GM23338 (cell line): ENCODE data around the gene PPP6R2. TPM values are rescaled to one million over a fixed set of nuclear protein-coding genes. Genes with fewer than 3 reads are reported as not detected.

Experiments
- ATAC-seq: fragments of 200-7000 bp; cut with Tn5 transposase; 3 replicates; pipeline ENCODE4 v1.9.1; 2020
- DNase-seq: peaks from one replicate; pipeline ENCODE4 v3.0.0-alpha.2; 2015; ENCODE audit warnings: low spot score
- H2AFZ ChIP-seq: fragments of 200-600 bp; sonication (generic); 2 replicates; pipeline ENCODE4 v1.8.0; 2016; ENCODE audit warnings: antibody characterized with exemption, mild to moderate bottlenecking, moderate library complexity
- H3F3A ChIP-seq: fragments of 200-600 bp; sonication (generic); replicated peaks from 2 replicates; pipeline ENCODE4 v1.8.0; 2017; ENCODE audit warnings: antibody characterized with exemption, mixed run types, low read depth
- H3K27ac ChIP-seq: fragments of 200-600 bp; sonication (generic); 2 replicates; pipeline ENCODE4 v1.6.1; 2016; ENCODE audit warnings: low read depth
- H3K27me3 ChIP-seq: fragments of 200-600 bp; sonication (generic); 2 replicates; pipeline ENCODE4 v1.8.0; 2016; ENCODE audit warnings: mild to moderate bottlenecking, mixed run types, moderate library complexity; ENCODE audit not compliant: insufficient read depth
- H3K36me3 ChIP-seq: fragments of 200-600 bp; sonication (generic); 2 replicates; pipeline ENCODE4 v1.8.0; 2016; ENCODE audit warnings: mild to moderate bottlenecking; ENCODE audit not compliant: insufficient read depth
- H3K4me1 ChIP-seq: fragments of 200-600 bp; sonication (generic); 2 replicates; pipeline ENCODE4 v1.8.0; 2016; ENCODE audit warnings: mild to moderate bottlenecking, moderate library complexity; ENCODE audit not compliant: insufficient read depth
- H3K4me2 ChIP-seq: fragments of 200-600 bp; sonication (generic); 2 replicates; pipeline ENCODE4 v1.7.1; 2017; ENCODE audit warnings: mixed run types
- H3K4me3 ChIP-seq: fragments of 200-600 bp; sonication (generic); 2 replicates; pipeline ENCODE4 v1.6.1; 2016; ENCODE audit warnings: mixed run types
- H3K79me2 ChIP-seq: fragments of 200-600 bp; sonication (generic); replicated peaks from 2 replicates; pipeline ENCODE4 v1.8.0; 2017; ENCODE audit warnings: mild to moderate bottlenecking; ENCODE audit not compliant: insufficient read depth
- H3K9me2 ChIP-seq: fragments of 200-600 bp; sonication (generic); 2 replicates; pipeline ENCODE4 v1.8.0; 2017; ENCODE audit not compliant: insufficient read depth
- H4K20me1 ChIP-seq: fragments of 200-600 bp; sonication (generic); replicated peaks from 2 replicates; pipeline ENCODE4 v1.8.0; 2017; ENCODE audit warnings: mild to moderate bottlenecking; ENCODE audit not compliant: insufficient read depth
- H3K27ac Mint-ChIP-seq: 2 replicates; pipeline ENCODE4 v1.8.0; 2020; ENCODE audit warnings: inconsistent platforms, mild to moderate bottlenecking, moderate library complexity, mixed read lengths
- H3K27me3 Mint-ChIP-seq: 3 replicates; pipeline ENCODE4 v1.8.0; 2022; ENCODE audit warnings: low read depth, mild to moderate bottlenecking, moderate library complexity, mixed read lengths, inconsistent platforms; ENCODE audit not compliant: insufficient read depth, poor library complexity
- H3K36me3 Mint-ChIP-seq: 3 replicates; pipeline ENCODE4 v1.8.0; 2021; ENCODE audit warnings: low read depth, mild to moderate bottlenecking, inconsistent platforms, moderate library complexity, mixed read lengths
- H3K4me1 Mint-ChIP-seq: 3 replicates; pipeline ENCODE4 v1.8.0; 2020; ENCODE audit warnings: mild to moderate bottlenecking, inconsistent platforms, mixed read lengths
- H3K4me3 Mint-ChIP-seq: 3 replicates; pipeline ENCODE4 v1.8.0; 2021; ENCODE audit warnings: moderate library complexity, mild to moderate bottlenecking, inconsistent platforms, mixed read lengths
- H3K9me3 Mint-ChIP-seq: 3 replicates; pipeline ENCODE4 v1.8.0; 2020; ENCODE audit warnings: moderate library complexity, mild to moderate bottlenecking, inconsistent platforms, mixed read lengths
- CREB1 ChIP-seq: fragments of 250-450 bp; sonication (Bioruptor Pico); IDR thresholded peaks from 2 replicates; pipeline ENCODE4 v1.5.0; 2020; ENCODE audit warnings: low read depth, mild to moderate bottlenecking, moderate library complexity
- CTCF ChIP-seq, 2 experiments: fragments of 200-600 bp in 1 of 2; sonication (generic) in 1 of 2; conservative IDR thresholded peaks; 2 replicates each; pipeline versions ENCODE4 v1.5.1 to v1.6.1; 2016 to 2017; ENCODE audit warnings: antibody characterized with exemption in 2 of 2, low read depth in 2 of 2, mild to moderate bottlenecking in 2 of 2, moderate library complexity in 1 of 2
- ETS1 ChIP-seq: IDR thresholded peaks from 2 replicates; pipeline ENCODE4 v1.6.1; 2016; ENCODE audit warnings: antibody characterized with exemption
- EZH2 ChIP-seq: fragments of 200-600 bp; sonication (generic); IDR thresholded peaks from one replicate; pipeline ENCODE4 v1.8.0; 2017; ENCODE audit warnings: antibody characterized with exemption, mild to moderate bottlenecking, low read depth; ENCODE audit not compliant: unreplicated experiment
- EZH2phosphoT487 ChIP-seq: fragments of 200-600 bp; sonication (generic); IDR thresholded peaks from one replicate; pipeline ENCODE4 v1.8.1; 2018; ENCODE audit warnings: antibody characterized with exemption; ENCODE audit not compliant: unreplicated experiment
- JUNB ChIP-seq: IDR thresholded peaks from one replicate; pipeline ENCODE4 v1.6.1; 2016; ENCODE audit warnings: antibody characterized with exemption; ENCODE audit not compliant: unreplicated experiment
- NANOG ChIP-seq: IDR thresholded peaks from 2 replicates; pipeline ENCODE4 v1.6.1; 2016; ENCODE audit warnings: antibody characterized with exemption, borderline replicate concordance
- POLR2AphosphoS5 ChIP-seq: IDR thresholded peaks from 2 replicates; pipeline ENCODE4 v1.6.1; 2016; ENCODE audit warnings: antibody characterized with exemption, low read depth
- REST ChIP-seq: IDR thresholded peaks from one replicate; pipeline ENCODE4 v1.6.1; 2018; ENCODE audit warnings: antibody characterized with exemption; ENCODE audit not compliant: unreplicated experiment
- STAT1 ChIP-seq: IDR thresholded peaks from one replicate; pipeline ENCODE4 v1.6.1; 2016; ENCODE audit warnings: antibody characterized with exemption; ENCODE audit not compliant: unreplicated experiment
- ZNF114 ChIP-seq: fragments of 250-450 bp; sonication (Bioruptor Pico); IDR thresholded peaks from 2 replicates; pipeline ENCODE4 v1.5.0; 2020; ENCODE audit warnings: mild to moderate bottlenecking, moderate library complexity
- ZNF331 ChIP-seq: fragments of 250-450 bp; sonication (Bioruptor Pico); IDR thresholded peaks from 2 replicates; pipeline ENCODE4 v1.5.0; 2020; ENCODE audit warnings: low read depth, mild to moderate bottlenecking, moderate library complexity
- ZNF462 ChIP-seq: fragments of 250-450 bp; sonication (Bioruptor Pico); IDR thresholded peaks from 2 replicates; pipeline ENCODE4 v1.5.0; 2020; ENCODE audit warnings: mild to moderate bottlenecking, moderate library complexity
- polyA plus RNA-seq: library from polyadenylated mRNA; unstranded; fragments of >200 nt; fragmentation: Nextera tagmentation; extraction: Ambion mirVana; gene quantifications from 2 replicates; pipeline ENCODE4 v1.2.1, GENCODE V29; 2016
- total RNA-seq: library from RNA; depleted of rRNA; stranded (reverse); fragments of >200 nt; shearing (Covaris generic); gene quantifications from 2 replicates; pipeline ENCODE4 v1.2.3, GENCODE V29; 2014

Gene PPP6R2
- total and polyA plus RNA-seq, 2 experiments from 2014 or later, result 11.9 to 45.8 TPM

GRCh38 chr22:50483556-50483955, 140.4 kb downstream of the PPP6R2 start:
- no peak overlapping the region for H3K4me3 Mint-ChIP-seq
- H3K4me3 ChIP-seq, result no peak overlapping the region
- no peaks in the 10 kb centered on the region for H3K4me1 ChIP-seq
- H3K4me2 ChIP-seq, result no peak overlapping the region
- DNase-seq (no peak), ATAC-seq (no peak)
- H3K4me1 Mint-ChIP-seq, result peaks cover 3% of the 10 kb centered on the region; the same call in 1 of the 3 replicates
- no peak for TF ChIP-seq EZH2phosphoT487
- no peak for TF ChIP-seq POLR2AphosphoS5
- no peak for TF ChIP-seq NANOG
- no peak for TF ChIP-seq ZNF331 (CRISPR knock-in tag)
- no peak for TF ChIP-seq STAT1
- no peak for TF ChIP-seq ZNF462
- TF ChIP-seq ZNF114 (CRISPR knock-in tag), result no peak
- TF ChIP-seq CTCF (conservative IDR thresholded peaks at IDR 0.05; ENCODE audit: low read depth in 2 of 2), result no peak
- no peak for TF ChIP-seq JUNB
- no peak for TF ChIP-seq ETS1
- TF ChIP-seq CREB1 (CRISPR knock-in tag), result no peak
- no peak for TF ChIP-seq EZH2
- no peak for TF ChIP-seq REST
- no peaks in the 10 kb centered on the region; the same call in 2 of the 3 replicates for H3K9me3 Mint-ChIP-seq
- no peaks in the 10 kb centered on the region for H3K79me2 ChIP-seq
- H2AFZ ChIP-seq, result no peak overlapping the region
- H3K27ac ChIP-seq, result no peak overlapping the region
- H3K36me3 Mint-ChIP-seq, result 0 out of 3 replicates have a peak, but pooled peaks cover 3% of the 10 kb centered on the region
- no peaks in the 10 kb centered on the region for H3K9me2 ChIP-seq
- H3K27me3 ChIP-seq, result peaks cover 23% of the 10 kb centered on the region
- H3F3A ChIP-seq, result no peaks in the 10 kb centered on the region
- no peak overlapping the region for H3K27ac Mint-ChIP-seq
- H3K36me3 ChIP-seq, result no peaks in the 10 kb centered on the region
- H4K20me1 ChIP-seq, result no peaks in the 10 kb centered on the region
- H3K27me3 Mint-ChIP-seq, result peaks cover 25% of the 10 kb centered on the region
